RPMI7951 (cell line): ENCODE results near the gene SORT1. TPM values are rescaled to one million over a fixed set of nuclear protein-coding genes. Genes with fewer than 3 reads are reported as not detected.
"Not testable (repeated sequence)": the region's sequence is repeated elsewhere in the genome, so short reads cannot be mapped to it uniquely, and the experiment has no call there.

ENCODE experiments used
- DNase-seq: peaks from one replicate; pipeline ENCODE4 v3.0.0-alpha.2; 2012; ENCODE audit warnings: low read depth
- total RNA-seq: library from RNA; depleted of rRNA; stranded (reverse); fragments of >200 nt; shearing (Covaris generic); gene quantifications from 2 replicates; pipeline ENCODE4 v1.2.3, GENCODE V29; 2014; rRNA removed

SORT1 gene
- 15.4 and 22.5 TPM in 2 replicates for total RNA-seq

GRCh38 chr1:109397581-109398342 is at the start of gene SORT1:
Gene SORT1 (minus strand): TSS chr1:109397918. CDS start chr1:109397892, 26 bp downstream.
- DNase-seq = peak; percentile 90

GRCh38 chr1:109445949-109446695 is 48.4 kb upstream of the SORT1 start:
- not testable (repeated sequence) for DNase-seq

GRCh38 chr1:109444346-109444745 is 46.6 kb upstream of the SORT1 start:
- DNase-seq = peak; percentile 59

GRCh38 chr1:109443476-109443875 is 45.8 kb upstream of the SORT1 start:
- no peak for DNase-seq

- no peak for DNase-seq
Measured at GRCh38 chr1:109441069-109441468, 43.4 kb upstream of the SORT1 start.

GRCh38 chr1:109438798-109439297 is 41.1 kb upstream of the SORT1 start:
- peak; percentile 93 for DNase-seq

- no peak for DNase-seq
Measured at GRCh38 chr1:109434484-109434883, 36.8 kb upstream of the SORT1 start.

GRCh38 chr1:109433322-109433721 is 35.6 kb upstream of the SORT1 start:
- no peak for DNase-seq

- DNase-seq = no peak
Measured at GRCh38 chr1:109432336-109432735, 34.6 kb upstream of the SORT1 start.

GRCh38 chr1:109427171-109427467 is 29.4 kb upstream of the SORT1 start:
- no peak for DNase-seq

GRCh38 chr1:109426281-109427170 is 28.8 kb upstream of the SORT1 start, which contains the start of gene PSMA5:
Gene PSMA5 (minus strand): TSS chr1:109426448. CDS start chr1:109426330, 118 bp downstream.
- peak; percentile 100 for DNase-seq

GRCh38 chr1:109425391-109426280 is 27.9 kb upstream of the SORT1 start:
- DNase-seq = peak; percentile 73

- no peak for DNase-seq
Measured at GRCh38 chr1:109423498-109423897, 25.8 kb upstream of the SORT1 start.

- DNase-seq = peak; percentile 48
Measured at GRCh38 chr1:109412551-109412950, 14.8 kb upstream of the SORT1 start.

- no peak for DNase-seq
Measured at GRCh38 chr1:109404838-109405237, 7.1 kb upstream of the SORT1 start.

- no peak for DNase-seq
Measured at GRCh38 chr1:109402025-109402424, 4.3 kb upstream of the SORT1 start.

- DNase-seq = no peak
Measured at GRCh38 chr1:109400035-109400655, 2.4 kb upstream of the SORT1 start.

GRCh38 chr1:109399326-109399957 is 1.7 kb upstream of the SORT1 start:
- peak; percentile 68 for DNase-seq

GRCh38 chr1:109398343-109399225 is 866 bp upstream of the SORT1 start:
- DNase-seq = no peak
